ENCODE results near the gene GEMIN4.

The GEMIN4 gene

GRCh38 chr17:708132-708531 lies 43.9 kb downstream of the GEMIN4 start:
- Histone ChIP-seq H3K4me2 (ENCODE audit: low read length) (no peak overlapping the region), H3K9me3 (ENCODE audit: control insufficient read depth, insufficient read depth, low read length) (no peaks in the 10 kb centered on the region), H4K20me1 (ENCODE audit: control insufficient read depth, insufficient read depth, low read depth, low read length) (peaks cover 6% of the 10 kb centered on the region; the same call in 1 of the 2 replicates), H3K9me2 (replicated peaks; ENCODE audit: control insufficient read depth, low read length) (no peaks in the 10 kb centered on the region), H3K27ac (ENCODE audit: low read depth, low read length) (no peak overlapping the region), H3K27me3 (ENCODE audit: control insufficient read depth, low read length) (no peaks in the 10 kb centered on the region), H3K36me3 (ENCODE audit: control insufficient read depth, low read length) (peaks cover 34% of the 10 kb centered on the region), H3F3A (ENCODE audit: control insufficient read depth, insufficient read depth) (peaks cover 2% of the 10 kb centered on the region; the same call in 1 of the 2 replicates), H3K79me2 (ENCODE audit: control insufficient read depth, low read length) (peaks cover 54% of the 10 kb centered on the region), H3K4me1 (ENCODE audit: control insufficient read depth, low read length) (peaks cover 3% of the 10 kb centered on the region), H3K4me3 (ENCODE audit: low read length) (no peak overlapping the region)
- no peak for TF ChIP-seq CTCF (IDR thresholded peaks at IDR 0.05; ENCODE audit: low read depth, low read length, poor library complexity, severe bottlenecking)
- no peak for TF ChIP-seq EZH2phosphoT487 (IDR thresholded peaks at IDR 0.05; ENCODE audit: borderline replicate concordance, low read length)

GRCh38 chr17:705863-706262 lies 46.2 kb downstream of the GEMIN4 start:
- no peak for TF ChIP-seq CTCF (IDR thresholded peaks at IDR 0.05; ENCODE audit: low read depth, low read length, poor library complexity, severe bottlenecking)
- no peak for TF ChIP-seq EZH2phosphoT487 (IDR thresholded peaks at IDR 0.05; ENCODE audit: borderline replicate concordance, low read length)
- Histone ChIP-seq H3K9me2 (replicated peaks; ENCODE audit: control insufficient read depth, low read length) (no peaks in the 10 kb centered on the region), H3K4me1 (ENCODE audit: control insufficient read depth, low read length) (no peaks in the 10 kb centered on the region), H3K27ac (ENCODE audit: low read depth, low read length) (no peak overlapping the region), H3K4me2 (ENCODE audit: low read length) (no peak overlapping the region), H3K36me3 (ENCODE audit: control insufficient read depth, low read length) (peaks cover 34% of the 10 kb centered on the region), H3K79me2 (ENCODE audit: control insufficient read depth, low read length) (peaks cover 31% of the 10 kb centered on the region), H3F3A (ENCODE audit: control insufficient read depth, insufficient read depth) (no peaks in the 10 kb centered on the region), H3K27me3 (ENCODE audit: control insufficient read depth, low read length) (no peaks in the 10 kb centered on the region), H4K20me1 (ENCODE audit: control insufficient read depth, insufficient read depth, low read depth, low read length) (peaks cover 6% of the 10 kb centered on the region; the same call in 1 of the 2 replicates), H3K9me3 (ENCODE audit: control insufficient read depth, insufficient read depth, low read length) (no peaks in the 10 kb centered on the region), H3K4me3 (ENCODE audit: low read length) (no peak overlapping the region)

- Histone ChIP-seq H3K4me1 (ENCODE audit: control insufficient read depth, low read length) (no peaks in the 10 kb centered on the region), H4K20me1 (ENCODE audit: control insufficient read depth, insufficient read depth, low read depth, low read length) (peaks cover 6% of the 10 kb centered on the region; the same call in 1 of the 2 replicates), H3K79me2 (ENCODE audit: control insufficient read depth, low read length) (peaks cover 29% of the 10 kb centered on the region), H3K9me2 (replicated peaks; ENCODE audit: control insufficient read depth, low read length) (no peaks in the 10 kb centered on the region), H3F3A (ENCODE audit: control insufficient read depth, insufficient read depth) (no peaks in the 10 kb centered on the region), H3K27me3 (ENCODE audit: control insufficient read depth, low read length) (no peaks in the 10 kb centered on the region), H3K4me2 (ENCODE audit: low read length) (no peak overlapping the region), H3K9me3 (ENCODE audit: control insufficient read depth, insufficient read depth, low read length) (no peaks in the 10 kb centered on the region), H3K4me3 (ENCODE audit: low read length) (no peak overlapping the region), H3K36me3 (ENCODE audit: control insufficient read depth, low read length) (peaks cover 30% of the 10 kb centered on the region), H3K27ac (ENCODE audit: low read depth, low read length) (no peak overlapping the region)
- no peak for TF ChIP-seq CTCF (IDR thresholded peaks at IDR 0.05; ENCODE audit: low read depth, low read length, poor library complexity, severe bottlenecking)
- no peak for TF ChIP-seq EZH2phosphoT487 (IDR thresholded peaks at IDR 0.05; ENCODE audit: borderline replicate concordance, low read length)
Measured at GRCh38 chr17:705011-705410, 47.1 kb downstream of the GEMIN4 start.

Measured in DOHH2 (cell line).